GM18951 (cell line): ENCODE measurements around the gene PLA2G4F.

Experiments used
- POLR2A ChIP-seq: IDR thresholded peaks from 4 replicates; pipeline ENCODE4 v1.6.1; 2011; ENCODE audit warnings: mild to moderate bottlenecking; ENCODE audit not compliant: insufficient read length, insufficient read depth; ENCODE audit errors: extremely low read depth
- in situ Hi-C: fragments of 300-500 bp; cut with MboI; formaldehyde crosslinking; loops from one replicate; pipeline ENCODE4 v1.12.0; 2022; ENCODE audit warnings: low sequenced_read_pairs, mixed read lengths, inconsistent platforms; ENCODE audit not compliant: unreplicated experiment

PLA2G4F gene

DNA sequence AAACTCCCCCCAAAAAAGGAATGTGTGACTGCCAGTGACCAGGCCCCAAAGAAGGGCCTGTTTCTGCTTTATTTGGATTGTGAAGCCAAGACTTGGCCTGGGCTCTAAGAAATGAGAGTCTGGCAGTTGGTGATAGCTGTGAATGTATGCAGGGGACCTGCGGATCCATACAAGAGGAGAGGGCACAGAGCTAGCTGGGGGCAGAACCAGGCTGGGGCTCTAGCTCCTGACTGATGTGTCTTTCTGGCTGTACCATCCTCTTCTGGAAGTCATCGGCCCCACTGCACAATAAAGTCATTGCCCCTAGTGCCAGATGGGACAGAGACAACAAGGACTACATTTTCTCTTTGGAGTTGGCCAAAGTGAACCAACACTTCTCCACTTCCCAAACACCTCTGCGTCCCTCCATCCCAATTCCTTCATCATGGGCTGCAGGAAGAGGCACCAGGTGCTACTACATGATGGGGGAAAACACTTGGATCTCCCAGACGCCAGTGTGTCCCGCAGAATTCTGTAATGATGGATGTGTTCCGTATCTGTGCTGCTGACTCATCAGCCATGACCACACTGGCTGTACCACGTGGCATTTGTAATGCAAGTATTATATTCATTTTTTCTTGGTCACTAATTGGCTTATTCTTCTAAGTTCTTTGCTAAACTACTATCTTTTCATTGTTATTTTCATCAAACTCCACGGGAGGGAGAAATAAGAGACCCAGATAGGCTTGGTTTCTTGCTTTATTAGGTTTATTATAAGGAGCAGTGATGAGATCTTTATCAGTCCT is 1.7 kb upstream of the PLA2G4F start:
- TF ChIP-seq POLR2A = no peak
- in situ Hi-C loops = no loop called here

- in situ Hi-C loops = no loop called here
- no peak for TF ChIP-seq POLR2A
Observed at GRCh38 chr15:42157381-42157780, 945 bp upstream of the PLA2G4F start.

DNA sequence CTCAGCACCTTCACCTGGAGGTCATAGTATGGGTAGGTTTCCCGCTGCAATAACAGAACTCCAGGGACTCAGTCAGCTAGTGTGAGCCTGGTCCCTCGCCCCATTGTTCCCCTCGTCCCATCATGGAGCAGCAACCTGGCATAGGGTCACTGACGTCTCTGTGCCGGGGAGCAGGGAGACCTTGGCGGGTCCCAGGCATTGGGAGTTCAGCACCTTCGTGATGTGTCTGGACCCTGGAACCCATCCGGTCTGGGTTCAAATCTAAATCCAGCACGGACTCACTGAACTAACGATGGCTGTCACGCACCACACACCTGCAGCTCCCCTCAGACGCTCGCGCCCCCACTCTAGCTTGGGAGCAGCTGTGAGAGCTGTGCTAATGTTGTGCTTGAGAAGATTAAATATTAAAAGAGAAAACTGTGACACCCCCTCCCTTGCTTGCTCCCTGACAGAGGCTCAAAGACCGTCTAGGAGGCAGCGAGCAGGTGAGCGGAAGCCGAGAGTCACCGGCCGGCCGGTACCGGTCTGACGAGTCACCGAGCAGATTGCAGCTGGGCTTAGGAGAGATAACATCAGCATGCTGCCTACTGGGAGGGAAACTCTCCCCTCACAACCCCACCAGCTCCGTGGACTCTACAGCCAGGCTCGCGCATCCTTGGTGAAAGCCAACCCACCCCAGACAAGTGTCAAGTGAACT is 742 bp downstream of the PLA2G4F start:
- TF ChIP-seq POLR2A = no peak
- in situ Hi-C loops = no loop called here

DNA sequence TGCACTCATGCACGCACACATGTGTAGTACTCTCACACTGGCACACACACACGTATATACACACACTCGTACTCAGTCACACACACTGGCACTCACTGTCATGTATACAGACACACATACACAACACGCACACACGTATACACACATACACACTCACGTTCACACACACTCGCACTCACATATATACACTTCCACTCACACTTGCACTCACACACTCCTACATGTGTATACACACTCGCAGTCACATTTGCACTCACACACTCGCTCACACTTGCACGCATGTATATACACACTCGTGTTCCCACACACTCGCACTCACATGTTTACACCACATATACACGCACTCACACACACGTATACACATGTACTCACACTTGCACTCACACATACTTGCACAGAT is 1.5 kb downstream of the PLA2G4F start:
- in situ Hi-C loops = no loop called here
- TF ChIP-seq POLR2A = no peak

DNA sequence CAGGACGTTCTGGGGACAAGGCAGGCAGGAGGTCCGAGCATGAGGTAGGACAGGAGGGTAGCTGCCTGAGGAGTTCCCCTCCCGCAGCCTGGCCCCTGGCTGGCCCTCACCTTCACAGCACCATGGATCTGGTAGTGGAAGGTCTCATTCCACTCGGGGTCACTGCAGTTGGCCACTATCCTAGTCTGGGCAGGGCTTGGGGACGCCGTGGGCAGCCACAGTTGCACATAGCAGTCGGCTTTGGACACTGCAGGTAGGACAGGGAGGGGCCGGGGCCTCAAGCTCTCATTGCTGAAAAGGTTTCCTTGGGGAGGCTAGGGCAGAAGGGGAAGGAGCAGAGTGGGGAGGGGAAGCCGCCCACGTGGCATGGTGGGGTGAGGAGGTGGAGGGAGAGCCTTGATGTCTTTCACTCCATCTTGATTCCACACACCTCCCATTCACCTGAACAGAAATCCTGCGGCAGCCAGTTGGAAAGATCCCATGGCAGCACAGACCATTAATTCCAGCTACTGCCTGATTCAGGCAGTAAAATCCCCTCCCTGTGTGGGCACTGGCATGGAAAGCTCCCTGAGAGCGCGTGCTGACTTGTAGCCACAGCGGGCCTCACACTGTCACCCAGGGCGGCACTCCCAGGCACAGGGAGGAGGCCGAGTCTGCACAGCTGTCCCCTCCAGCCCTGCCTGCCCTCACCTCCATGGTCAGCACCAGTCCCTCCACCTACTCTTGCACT is 2.1 kb downstream of the PLA2G4F start:
- in situ Hi-C loops = no loop called here
- no peak for TF ChIP-seq POLR2A

DNA sequence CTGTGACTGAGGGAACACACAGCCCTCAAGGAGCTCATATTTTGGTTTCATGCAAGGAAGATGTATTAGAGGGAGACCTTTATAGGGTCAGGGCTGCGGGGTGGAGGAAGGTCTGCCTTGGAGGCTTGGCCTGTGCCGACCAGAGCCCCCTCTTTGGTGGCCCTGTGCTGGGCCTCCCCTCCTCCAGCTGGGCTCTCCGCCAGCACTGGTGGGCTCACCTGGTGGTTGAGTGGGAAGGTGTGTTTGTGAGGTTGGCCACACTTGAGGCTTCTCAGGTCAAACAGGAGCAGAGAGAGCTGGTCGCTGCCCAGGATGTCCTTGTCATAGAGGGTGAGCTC is 2.6 kb downstream of the PLA2G4F start:
- no peak for TF ChIP-seq POLR2A
- in situ Hi-C loops = no loop called here

GRCh38 chr15:42152921-42153698 is 3.3 kb downstream of the PLA2G4F start:
- in situ Hi-C loops = no loop called here
- no peak for TF ChIP-seq POLR2A

GRCh38 chr15:42152196-42152920 is 4.1 kb downstream of the PLA2G4F start:
- in situ Hi-C loops = no loop called here
- TF ChIP-seq POLR2A = no peak

DNA sequence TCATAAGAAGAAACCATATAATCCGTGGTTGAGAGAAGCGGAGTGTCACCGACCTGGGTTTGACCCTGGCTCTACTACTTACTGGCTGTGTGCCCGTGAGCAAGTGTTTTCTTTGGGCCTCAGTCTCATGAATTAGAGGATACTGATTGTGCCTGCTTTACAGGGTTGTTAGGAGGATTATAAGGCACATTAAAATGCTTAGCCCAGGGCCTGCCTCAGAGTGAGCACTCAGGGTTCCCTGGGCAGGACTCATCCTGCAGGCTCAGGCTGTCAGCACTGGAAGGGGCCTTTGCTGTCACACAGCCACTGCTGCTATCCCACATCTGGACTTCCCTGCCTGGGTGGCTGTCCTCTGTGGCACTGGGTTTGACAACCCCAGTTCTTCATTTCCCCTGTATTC is 4.7 kb downstream of the PLA2G4F start:
- in situ Hi-C loops = no loop called here
- no peak for TF ChIP-seq POLR2A

DNA sequence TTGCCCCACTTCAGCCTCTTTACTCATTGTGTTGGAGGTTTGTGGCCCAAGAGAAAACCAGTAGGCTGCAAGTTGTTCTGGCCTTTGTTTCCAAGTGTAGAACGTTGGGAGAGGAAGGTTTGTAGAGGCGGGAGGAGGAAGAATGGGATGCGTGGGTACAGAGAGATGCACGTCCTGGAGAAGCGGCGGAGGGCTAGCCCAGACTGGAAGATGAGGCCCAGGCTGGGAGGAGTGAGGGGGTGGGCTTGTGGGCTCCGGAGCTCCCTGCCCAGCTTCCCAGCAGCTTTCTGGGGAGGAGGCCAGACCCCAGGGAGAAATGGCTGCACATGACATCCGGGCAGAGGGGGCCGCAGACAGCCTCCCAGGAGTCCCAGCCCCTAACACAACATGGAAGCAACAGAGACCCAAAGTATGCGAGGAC is 5.3 kb downstream of the PLA2G4F start:
- TF ChIP-seq POLR2A = no peak
- in situ Hi-C loops = no loop called here

DNA sequence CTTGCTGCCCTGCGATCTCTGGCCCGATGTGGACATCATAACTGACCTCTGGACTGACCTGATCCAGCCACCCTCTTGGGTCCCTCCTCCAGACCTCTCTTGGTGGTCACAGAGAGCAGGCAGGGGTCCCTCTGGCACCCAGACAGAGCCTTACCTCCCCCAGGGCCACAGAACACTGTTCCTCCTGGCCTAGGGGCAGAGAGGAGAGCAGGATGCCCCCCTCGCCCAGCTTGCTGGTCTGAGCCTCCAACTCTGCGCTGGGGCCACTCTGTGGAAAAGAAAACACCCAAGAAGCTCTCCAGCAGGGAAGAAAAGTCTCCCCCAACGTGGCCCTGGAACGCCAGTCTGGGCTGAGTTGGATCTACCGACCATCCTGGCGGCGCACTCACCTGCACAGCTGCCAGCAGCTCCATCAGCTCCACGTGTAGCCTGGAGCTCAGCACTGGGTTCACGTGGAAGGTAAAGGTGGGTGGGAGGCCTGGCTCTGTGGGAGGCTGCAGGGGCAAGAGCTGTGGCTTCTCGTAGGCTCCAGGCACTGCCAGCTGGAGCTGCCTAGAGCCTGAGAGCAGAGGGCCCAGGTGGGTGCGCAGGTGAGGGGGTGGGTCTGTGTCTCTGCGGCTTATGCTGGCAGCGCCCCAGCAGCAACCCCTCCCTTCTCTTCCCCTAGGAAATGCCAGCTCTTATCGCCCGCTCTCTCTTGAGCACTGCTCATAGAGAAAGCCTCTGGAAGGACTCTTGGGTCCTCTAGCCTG is 6.0 kb downstream of the PLA2G4F start:
- in situ Hi-C loops = no loop called here
- no peak for TF ChIP-seq POLR2A

- TF ChIP-seq POLR2A = no peak
Observed at GRCh38 chr15:42149493-42150218, 6.8 kb downstream of the PLA2G4F start.

More at GRCh38 chr15:42149493-42150218, 6.8 kb downstream of the PLA2G4F start:
- in situ Hi-C loops = no loop called here
